LNCaP clone FGC (cell line): Measurements from ENCODE around the gene MAGI1.

ENCODE experiments used
- DNase-seq: peaks from one replicate; pipeline ENCODE4 v3.0.0-alpha.2; 2011; ENCODE audit warnings: low read depth
- H3K4me3 ChIP-seq: 2 replicates; pipeline ENCODE4 v1.5.1; 2011; ENCODE audit warnings: mild to moderate bottlenecking, low read depth, low read length, control low read depth
- CTCF ChIP-seq: IDR thresholded peaks from 2 replicates; pipeline ENCODE4 v1.5.1; 2012; ENCODE audit warnings: mild to moderate bottlenecking; ENCODE audit not compliant: control insufficient read depth, insufficient read depth; ENCODE audit errors: extremely low read depth

MAGI1 gene

GRCh38 chr3:65532749-65533148 lies 506.0 kb downstream of the MAGI1 start:
- no peak for DNase-seq
- no peak for TF ChIP-seq CTCF
- H3K4me3 ChIP-seq = no peak overlapping the region

- TF ChIP-seq CTCF = no peak
- no peak for DNase-seq
- H3K4me3 ChIP-seq = no peak overlapping the region
Measured at GRCh38 chr3:65532215-65532614, 506.5 kb downstream of the MAGI1 start.

- TF ChIP-seq CTCF = no peak
- H3K4me3 ChIP-seq = no peak overlapping the region
- no peak for DNase-seq
Measured at GRCh38 chr3:65531499-65531898, 507.2 kb downstream of the MAGI1 start.

GRCh38 chr3:65526656-65527055 lies 512.1 kb downstream of the MAGI1 start:
- DNase-seq = no peak
- no peak overlapping the region for H3K4me3 ChIP-seq
- no peak for TF ChIP-seq CTCF

- TF ChIP-seq CTCF = no peak
- no peak for DNase-seq
- no peak overlapping the region for H3K4me3 ChIP-seq
Measured at GRCh38 chr3:65524584-65524983, 514.1 kb downstream of the MAGI1 start.

- no peak for TF ChIP-seq CTCF
Measured at GRCh38 chr3:65523878-65524277, 514.8 kb downstream of the MAGI1 start.

GRCh38 chr3:65521032-65521431 lies 517.7 kb downstream of the MAGI1 start:
- no peak overlapping the region for H3K4me3 ChIP-seq
- peak; percentile 33 for DNase-seq
- no peak for TF ChIP-seq CTCF

More at GRCh38 chr3:65523878-65524277, 514.8 kb downstream of the MAGI1 start:
- no peak overlapping the region for H3K4me3 ChIP-seq
- no peak for DNase-seq
